Stimulated activated CD4-positive, alpha-beta T cell treated with anti-CD3 and anti-CD28 coated beads, Interleukin-15, amount 100 ng/mL, for 24 hours (primary cell): Measurements from ENCODE around the gene GPSM1.

Source experiments
- DNase-seq: peaks from one replicate; pipeline ENCODE4 v3.0.0-alpha.2; 2020

GPSM1 gene

GRCh38 chr9:136335296-136336155, 8.2 kb downstream of the GPSM1 start:
- DNase-seq: no peak

GRCh38 chr9:136336156-136336870, 9.0 kb downstream of the GPSM1 start:
- no peak for DNase-seq

- DNase-seq: no peak
These were observed 9.5 kb downstream of the GPSM1 start for GRCh38 chr9:136336881-136337280.

- DNase-seq: no peak
These were observed 10.4 kb downstream of the GPSM1 start for GRCh38 chr9:136337416-136338395.

- DNase-seq: no peak
These were observed 11.2 kb downstream of the GPSM1 start for GRCh38 chr9:136338511-136338910.

GRCh38 chr9:136339173-136339957, 12.0 kb downstream of the GPSM1 start:
- DNase-seq: peak; percentile 49

- DNase-seq: no peak
These were observed 12.6 kb downstream of the GPSM1 start for GRCh38 chr9:136339958-136340310.

- no peak for DNase-seq
These were observed 13.2 kb downstream of the GPSM1 start for GRCh38 chr9:136340356-136341041.

GRCh38 chr9:136341042-136341655, 13.8 kb downstream of the GPSM1 start:
- DNase-seq: no peak

- no peak for DNase-seq
These were observed 14.4 kb downstream of the GPSM1 start for GRCh38 chr9:136341769-136342168.

GRCh38 chr9:136342181-136343120, 15.1 kb downstream of the GPSM1 start:
- DNase-seq: peak; percentile 71

- DNase-seq: no peak
These were observed 16.0 kb downstream of the GPSM1 start for GRCh38 chr9:136343121-136343883.

GRCh38 chr9:136343884-136344269, 16.5 kb downstream of the GPSM1 start:
- DNase-seq: no peak

GRCh38 chr9:136344544-136345280, 17.4 kb downstream of the GPSM1 start:
- no peak for DNase-seq

GRCh38 chr9:136345281-136346156, 18.2 kb downstream of the GPSM1 start:
- DNase-seq: no peak

GRCh38 chr9:136346157-136346481, 18.8 kb downstream of the GPSM1 start:
- no peak for DNase-seq

- DNase-seq: no peak
These were observed 19.7 kb downstream of the GPSM1 start for GRCh38 chr9:136346927-136347465.
